ENCODE measurements around the gene CYP2C9. TPM values are rescaled to one million over a fixed set of nuclear protein-coding genes. Genes with fewer than 3 reads are reported as not detected.

CYP2C9 gene
- total and polyA plus RNA-seq, 2 of the 13 experiments (the other 11 are each of a cell fraction or from before 2014, with no cell fraction given), result not detected

- TF ChIP-seq ZBTB40 (IDR thresholded peaks at IDR 0.05) (no peak), ZBTB40 (CRISPR knock-in tag; IDR thresholded peaks at IDR 0.05) (no peak), ZMYM2 (CRISPR knock-in tag; IDR thresholded peaks at IDR 0.05) (no peak), ZIK1 (CRISPR knock-in tag; IDR thresholded peaks at IDR 0.05; ENCODE audit: borderline replicate concordance, low read depth) (no peak), DNMT1 (CRISPR knock-in tag; IDR thresholded peaks at IDR 0.05) (no peak), ZNF432 (CRISPR knock-in tag; IDR thresholded peaks at IDR 0.05; ENCODE audit: borderline replicate concordance) (no peak), MIER3 (CRISPR knock-in tag; IDR thresholded peaks at IDR 0.05; ENCODE audit: borderline replicate concordance) (peak; percentile 77; the same call in 1 of the 2 replicates), PBX3 (CRISPR knock-in tag; IDR thresholded peaks at IDR 0.05; ENCODE audit: borderline replicate concordance) (0 out of 2 replicates have a peak, but pooled peaks have one; percentile 58), ZFP1 (CRISPR knock-in tag; IDR thresholded peaks at IDR 0.05) (0 out of 2 replicates have a peak, but pooled peaks have one; percentile 29), CREM (IDR thresholded peaks at IDR 0.05) (peak; percentile 71), CREM (CRISPR knock-in tag; IDR thresholded peaks at IDR 0.05) (no peak), TBX3 (IDR thresholded peaks at IDR 0.05; ENCODE audit: borderline replicate concordance) (no peak), ONECUT2 (CRISPR knock-in tag; IDR thresholded peaks at IDR 0.05) (0 out of 2 replicates have a peak, but pooled peaks have one; percentile 27), GATA4 (IDR thresholded peaks at IDR 0.05; ENCODE audit: borderline replicate concordance, low read depth) (0 out of 2 replicates have a peak, but pooled peaks have one; percentile 31), XRCC5 (optimal IDR thresholded peaks at IDR 0.05; ENCODE audit: low read length) (no peak), ZNF232 (CRISPR knock-in tag; IDR thresholded peaks at IDR 0.05; ENCODE audit: borderline replicate concordance) (no peak), TEAD2 (CRISPR knock-in tag; IDR thresholded peaks at IDR 0.05) (no peak), MAX (IDR thresholded peaks at IDR 0.05) (no peak), PHF8 (CRISPR knock-in tag; IDR thresholded peaks at IDR 0.05) (no peak)
- TF ChIP-seq, protein P1, sequence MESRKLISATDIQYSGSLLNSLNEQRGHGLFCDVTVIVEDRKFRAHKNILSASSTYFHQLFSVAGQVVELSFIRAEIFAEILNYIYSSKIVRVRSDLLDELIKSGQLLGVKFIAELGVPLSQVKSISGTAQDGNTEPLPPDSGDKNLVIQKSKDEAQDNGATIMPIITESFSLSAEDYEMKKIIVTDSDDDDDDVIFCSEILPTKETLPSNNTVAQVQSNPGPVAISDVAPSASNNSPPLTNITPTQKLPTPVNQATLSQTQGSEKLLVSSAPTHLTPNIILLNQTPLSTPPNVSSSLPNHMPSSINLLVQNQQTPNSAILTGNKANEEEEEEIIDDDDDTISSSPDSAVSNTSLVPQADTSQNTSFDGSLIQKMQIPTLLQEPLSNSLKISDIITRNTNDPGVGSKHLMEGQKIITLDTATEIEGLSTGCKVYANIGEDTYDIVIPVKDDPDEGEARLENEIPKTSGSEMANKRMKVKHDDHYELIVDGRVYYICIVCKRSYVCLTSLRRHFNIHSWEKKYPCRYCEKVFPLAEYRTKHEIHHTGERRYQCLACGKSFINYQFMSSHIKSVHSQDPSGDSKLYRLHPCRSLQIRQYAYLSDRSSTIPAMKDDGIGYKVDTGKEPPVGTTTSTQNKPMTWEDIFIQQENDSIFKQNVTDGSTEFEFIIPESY (CRISPR knock-in tag; IDR thresholded peaks at IDR 0.05), result no peak
These were observed 35.9 kb upstream of the CYP2C9 start (continued) for GRCh38 chr10:94902570-94902969.

Data from HepG2 (cell line).